ENCODE results near the gene FRAS1. TPM values are rescaled to one million over a fixed set of nuclear protein-coding genes. Genes with fewer than 3 reads are reported as not detected.
A peak's percentile ranks its signal among the peaks of the same experiment; 100 is the strongest.

Gene FRAS1
- total RNA-seq, 2 donors from 2014 or later, result 2.0 to 7.1 TPM

DNA sequence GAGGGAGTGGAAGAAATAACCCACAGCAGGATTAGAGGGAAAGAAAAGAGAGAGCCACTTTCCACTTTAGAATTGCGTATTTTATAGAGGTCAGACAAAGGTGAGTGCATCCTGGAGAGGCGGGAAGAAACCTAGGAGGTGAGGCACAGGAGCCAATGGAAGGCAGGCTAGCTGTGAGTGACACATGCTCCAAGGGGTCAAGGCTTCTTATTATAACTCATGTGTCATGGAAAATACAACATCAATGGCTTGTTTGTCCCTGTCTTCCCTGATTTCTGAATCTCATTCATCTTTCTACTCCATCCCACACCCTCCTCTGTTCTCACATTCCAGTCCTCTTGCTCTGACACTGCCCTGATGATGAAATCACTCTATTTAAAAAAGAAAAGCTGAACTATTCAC, 508.8 kb downstream of the FRAS1 start:
- H3K4me3 ChIP-seq, result no peak overlapping the region
- DNase-seq (ENCODE audit: low spot score), result no peak
- H3K4me1 ChIP-seq (ENCODE audit: control insufficient read depth in 1 of 2, low read depth in 2 of 2), result peaks cover 9 to 29% of the 10 kb centered on the region in 2 donors
- TF ChIP-seq, protein P1, sequence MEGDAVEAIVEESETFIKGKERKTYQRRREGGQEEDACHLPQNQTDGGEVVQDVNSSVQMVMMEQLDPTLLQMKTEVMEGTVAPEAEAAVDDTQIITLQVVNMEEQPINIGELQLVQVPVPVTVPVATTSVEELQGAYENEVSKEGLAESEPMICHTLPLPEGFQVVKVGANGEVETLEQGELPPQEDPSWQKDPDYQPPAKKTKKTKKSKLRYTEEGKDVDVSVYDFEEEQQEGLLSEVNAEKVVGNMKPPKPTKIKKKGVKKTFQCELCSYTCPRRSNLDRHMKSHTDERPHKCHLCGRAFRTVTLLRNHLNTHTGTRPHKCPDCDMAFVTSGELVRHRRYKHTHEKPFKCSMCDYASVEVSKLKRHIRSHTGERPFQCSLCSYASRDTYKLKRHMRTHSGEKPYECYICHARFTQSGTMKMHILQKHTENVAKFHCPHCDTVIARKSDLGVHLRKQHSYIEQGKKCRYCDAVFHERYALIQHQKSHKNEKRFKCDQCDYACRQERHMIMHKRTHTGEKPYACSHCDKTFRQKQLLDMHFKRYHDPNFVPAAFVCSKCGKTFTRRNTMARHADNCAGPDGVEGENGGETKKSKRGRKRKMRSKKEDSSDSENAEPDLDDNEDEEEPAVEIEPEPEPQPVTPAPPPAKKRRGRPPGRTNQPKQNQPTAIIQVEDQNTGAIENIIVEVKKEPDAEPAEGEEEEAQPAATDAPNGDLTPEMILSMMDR (IDR thresholded peaks at IDR 0.05), result no peak
- ATAC-seq (ENCODE audit: insufficient number of reproducible peaks, low FRiP score, low read depth), result no peak
- no peaks in the 10 kb centered on the region for H3K36me3 ChIP-seq
- no peak overlapping the region for H3K27ac ChIP-seq
- no peaks in the 10 kb centered on the region for H3K27me3 ChIP-seq (replicated peaks; ENCODE audit: insufficient read depth)
- no peaks in the 10 kb centered on the region for H3K9me3 ChIP-seq

DNA sequence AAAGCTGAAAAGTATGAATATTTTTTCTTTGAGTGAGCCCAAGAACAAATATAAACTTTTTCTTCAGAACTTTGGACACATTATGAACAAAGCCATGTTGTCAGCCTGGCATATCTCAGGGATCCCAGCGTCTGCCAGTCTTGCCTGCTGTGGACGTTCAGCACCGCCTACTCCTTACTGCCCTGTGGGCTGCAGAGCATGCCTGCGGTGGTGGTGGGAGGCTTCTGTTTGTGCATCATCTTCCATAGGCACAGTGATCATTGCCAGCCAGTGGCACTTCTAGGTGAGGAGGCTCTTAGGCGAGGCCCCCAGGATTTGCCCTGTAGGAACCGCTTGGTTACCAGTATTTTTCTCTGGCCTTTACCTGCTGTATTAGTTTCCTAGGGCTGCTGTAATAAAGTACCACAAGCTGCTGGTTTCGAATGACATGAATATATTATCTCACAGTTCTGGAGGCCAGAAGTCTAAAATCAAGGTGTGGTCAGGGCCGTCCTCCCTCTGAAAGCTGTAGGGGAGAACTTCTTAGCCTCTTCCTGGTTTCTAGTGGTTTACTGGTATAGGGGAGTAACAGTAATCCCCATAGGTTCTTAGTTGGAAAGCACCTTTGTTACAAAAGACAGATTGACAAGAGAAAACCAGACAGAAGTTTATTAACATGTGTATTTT, 509.8 kb downstream of the FRAS1 start:
- peaks cover 0 to 20% of the 10 kb centered on the region in 2 donors for H3K4me1 ChIP-seq (ENCODE audit: control insufficient read depth in 1 of 2, low read depth in 2 of 2)

DNA sequence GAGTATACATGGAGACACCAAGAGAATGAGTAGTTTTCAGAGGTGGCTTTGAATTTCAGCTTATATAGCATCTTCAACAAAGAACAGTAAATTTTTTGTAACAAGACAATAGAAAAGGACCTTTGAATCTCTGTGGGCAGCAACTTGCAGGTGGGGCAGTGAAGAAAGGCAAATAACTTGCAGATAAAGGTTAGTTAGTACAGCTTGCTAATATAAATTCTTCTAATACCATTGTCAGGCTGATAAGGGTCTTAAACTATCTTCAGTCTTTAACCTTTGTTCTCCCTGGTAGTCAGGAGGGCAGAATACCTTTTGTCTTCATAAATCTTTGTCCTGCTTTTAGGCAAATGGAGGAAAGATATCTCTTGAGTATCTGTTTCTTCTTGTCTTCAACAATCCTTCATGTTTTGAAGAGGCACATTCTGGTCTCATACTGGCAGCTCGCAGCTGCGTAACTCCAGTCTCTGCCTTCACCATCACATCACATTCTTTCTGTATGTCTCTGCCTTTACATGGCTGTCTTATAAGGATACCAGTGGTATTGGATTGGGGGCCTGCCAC, 510.5 kb downstream of the FRAS1 start:
- no peak overlapping the region for H3K27ac ChIP-seq
- ATAC-seq (ENCODE audit: insufficient number of reproducible peaks, low FRiP score, low read depth), result no peak
- peaks cover 0 to 20% of the 10 kb centered on the region in 2 donors for H3K4me1 ChIP-seq (ENCODE audit: control insufficient read depth in 1 of 2, low read depth in 2 of 2)
- TF ChIP-seq, protein P1 (IDR thresholded peaks at IDR 0.05), result no peak
- H3K27me3 ChIP-seq (replicated peaks; ENCODE audit: insufficient read depth), result no peaks in the 10 kb centered on the region
- no peaks in the 10 kb centered on the region for H3K9me3 ChIP-seq
- no peak for DNase-seq (ENCODE audit: low spot score)
- no peak overlapping the region for H3K4me3 ChIP-seq
- no peaks in the 10 kb centered on the region for H3K36me3 ChIP-seq

More for the DNA sequence above, 509.8 kb downstream of the FRAS1 start:
- ATAC-seq (ENCODE audit: insufficient number of reproducible peaks, low FRiP score, low read depth), result no peak
- TF ChIP-seq, protein P1 (IDR thresholded peaks at IDR 0.05), result no peak
- H3K27ac ChIP-seq, result no peak overlapping the region
- no peak for DNase-seq (ENCODE audit: low spot score)
- no peak overlapping the region for H3K4me3 ChIP-seq
- H3K36me3 ChIP-seq, result no peaks in the 10 kb centered on the region
- H3K27me3 ChIP-seq (replicated peaks; ENCODE audit: insufficient read depth), result no peaks in the 10 kb centered on the region
- no peaks in the 10 kb centered on the region for H3K9me3 ChIP-seq

DNA sequence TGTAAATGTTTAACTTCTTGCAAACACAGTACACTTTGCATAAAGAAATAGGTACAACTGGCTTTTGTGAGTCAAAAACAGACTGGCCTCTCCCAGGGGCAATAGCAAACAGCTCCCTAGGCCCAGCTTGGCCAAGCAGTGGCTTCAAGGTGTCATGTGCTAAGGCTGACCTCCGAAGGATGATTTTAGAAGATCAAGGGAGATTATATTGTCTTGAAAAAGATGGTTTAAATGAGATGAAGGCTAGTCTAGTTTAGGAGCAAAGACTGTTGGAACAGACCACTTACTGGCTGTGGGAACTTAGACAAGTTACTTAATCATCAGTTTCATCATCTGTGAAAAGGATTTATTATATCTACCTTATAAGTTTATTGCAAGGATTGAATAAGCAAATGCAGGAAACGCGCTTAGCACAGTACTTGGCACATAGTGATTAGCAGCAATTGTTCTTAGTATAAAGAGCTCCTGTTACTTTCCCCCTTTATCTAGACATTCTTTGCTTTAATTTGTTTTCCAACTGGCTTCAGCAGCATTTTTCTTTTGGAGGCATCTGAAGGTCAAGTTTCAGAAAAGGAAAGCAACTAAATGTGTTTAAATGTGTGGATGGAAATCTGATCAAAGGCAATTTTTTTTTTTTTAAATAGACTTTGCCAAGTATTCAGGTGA, 511.6 kb downstream of the FRAS1 start:
- peaks cover 0 to 20% of the 10 kb centered on the region in 2 donors for H3K4me1 ChIP-seq (ENCODE audit: control insufficient read depth in 1 of 2, low read depth in 2 of 2)
- peak overlapping the region; percentile 11 to 25 for H3K27ac ChIP-seq
- TF ChIP-seq, protein P1 (IDR thresholded peaks at IDR 0.05), result no peak
- DNase-seq (ENCODE audit: low spot score) (no peak), ATAC-seq (ENCODE audit: insufficient number of reproducible peaks, low FRiP score, low read depth) (no peak)
- H3K27me3 ChIP-seq (replicated peaks; ENCODE audit: insufficient read depth), result no peaks in the 10 kb centered on the region
- H3K9me3 ChIP-seq, result no peaks in the 10 kb centered on the region
- H3K4me3 ChIP-seq, result peak overlapping the region; percentile 0
- H3K36me3 ChIP-seq, result no peaks in the 10 kb centered on the region

DNA sequence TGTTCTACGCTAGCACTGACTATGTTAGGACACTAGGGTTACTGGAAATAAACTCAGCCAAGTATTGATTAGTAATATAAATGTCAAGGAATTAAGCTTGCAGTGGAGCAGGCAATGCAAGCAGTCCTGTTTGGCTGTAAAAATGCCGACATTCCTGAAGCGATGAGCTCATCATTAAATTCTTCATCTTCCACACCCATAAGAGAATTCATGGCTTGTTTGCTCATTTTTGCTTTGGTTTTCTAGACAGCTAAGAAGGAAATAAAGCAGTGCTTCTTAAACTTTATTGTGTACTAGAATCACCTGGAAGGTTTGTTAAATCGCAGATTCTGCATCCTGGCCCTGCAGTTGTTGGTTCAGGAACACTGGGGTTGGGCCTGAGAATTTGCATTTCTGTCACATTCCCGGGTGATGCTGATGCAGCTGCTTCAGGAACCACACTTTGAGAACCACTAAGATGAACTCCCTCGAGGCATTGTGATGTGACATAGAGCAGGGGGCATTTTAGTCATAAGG, 512.2 kb downstream of the FRAS1 start:
- peak overlapping the region; percentile 0 for H3K4me3 ChIP-seq
- DNase-seq (ENCODE audit: low spot score), result no peak
- H3K36me3 ChIP-seq, result no peaks in the 10 kb centered on the region
- TF ChIP-seq, protein P1 (IDR thresholded peaks at IDR 0.05), result no peak
- H3K27ac ChIP-seq, result peak overlapping the region in 1 of 2 donors; percentile 25
- no peaks in the 10 kb centered on the region for H3K9me3 ChIP-seq
- H3K27me3 ChIP-seq (replicated peaks; ENCODE audit: insufficient read depth), result no peaks in the 10 kb centered on the region
- ATAC-seq (ENCODE audit: insufficient number of reproducible peaks, low FRiP score, low read depth), result no peak
- peaks cover 0 to 20% of the 10 kb centered on the region in 2 donors for H3K4me1 ChIP-seq (ENCODE audit: control insufficient read depth in 1 of 2, low read depth in 2 of 2)

Measured in thoracic aorta (tissue), 2 donors.